Neuron (in vitro differentiated cells): ENCODE data around the gene PCBP1.
A peak's percentile ranks its signal among the peaks of the same experiment; 100 is the strongest.
"Not testable (repeated sequence)": the region's sequence is repeated elsewhere in the genome, so short reads cannot be mapped to it uniquely, and the experiment has no call there.

Source experiments
- H2AFZ ChIP-seq: one replicate; pipeline ENCODE4 v1.6.1; 2013; ENCODE audit warnings: low read depth, mild to moderate bottlenecking, inconsistent platforms, low read length, moderate library complexity
- H3K27me3 ChIP-seq: one replicate; pipeline ENCODE4 v1.6.1; 2013; ENCODE audit warnings: low read length; ENCODE audit not compliant: insufficient read depth
- H3K36me3 ChIP-seq: one replicate; pipeline ENCODE4 v1.6.1; 2013; ENCODE audit warnings: low read length; ENCODE audit not compliant: insufficient read depth
- H3K4me1 ChIP-seq: one replicate; pipeline ENCODE4 v1.6.1; 2013; ENCODE audit warnings: low read length; ENCODE audit not compliant: insufficient read depth
- H3K4me3 ChIP-seq: 2 replicates; pipeline ENCODE4 v1.5.1; 2013; ENCODE audit warnings: mild to moderate bottlenecking, low read length, moderate library complexity
- H3K9me3 ChIP-seq: one replicate; pipeline ENCODE4 v1.6.1; 2013; ENCODE audit warnings: low read length

Gene PCBP1

DNA sequence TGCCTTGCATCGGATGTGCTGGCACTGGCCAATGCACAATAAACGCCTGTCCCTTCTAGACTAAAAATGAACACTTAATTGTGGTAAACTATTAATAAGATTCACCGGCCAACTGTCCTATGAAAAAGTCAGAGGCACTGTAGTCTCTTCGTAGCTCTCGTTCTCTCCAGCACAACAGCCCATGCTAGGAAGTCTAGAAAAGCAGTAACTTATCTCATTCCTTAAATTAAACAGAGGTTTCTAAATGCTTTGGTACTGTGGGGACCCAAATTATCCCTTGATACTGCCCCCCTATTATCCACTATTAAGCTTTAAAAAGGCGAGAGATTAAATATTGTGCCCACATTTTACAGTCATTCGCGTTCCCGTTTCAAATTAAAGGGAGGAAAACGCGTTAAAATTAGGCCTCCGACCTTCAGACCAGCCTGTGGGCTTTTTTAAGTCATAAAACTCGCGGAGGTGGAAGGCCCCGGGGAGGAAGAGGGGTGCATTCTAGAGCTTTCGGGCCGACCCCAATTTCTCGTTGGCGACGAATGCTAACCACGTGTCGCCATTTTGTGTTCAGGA lies 1.5 kb upstream of the PCBP1 start:
- H3K4me1 ChIP-seq = peaks cover 36% of the 10 kb centered on the region
- no peaks in the 10 kb centered on the region for H3K9me3 ChIP-seq
- peak overlapping the region; percentile 55 for H2AFZ ChIP-seq
- H3K4me3 ChIP-seq = peak overlapping the region; percentile 99
- H3K27me3 ChIP-seq = no peaks in the 10 kb centered on the region
- peaks cover 44% of the 10 kb centered on the region for H3K36me3 ChIP-seq

DNA sequence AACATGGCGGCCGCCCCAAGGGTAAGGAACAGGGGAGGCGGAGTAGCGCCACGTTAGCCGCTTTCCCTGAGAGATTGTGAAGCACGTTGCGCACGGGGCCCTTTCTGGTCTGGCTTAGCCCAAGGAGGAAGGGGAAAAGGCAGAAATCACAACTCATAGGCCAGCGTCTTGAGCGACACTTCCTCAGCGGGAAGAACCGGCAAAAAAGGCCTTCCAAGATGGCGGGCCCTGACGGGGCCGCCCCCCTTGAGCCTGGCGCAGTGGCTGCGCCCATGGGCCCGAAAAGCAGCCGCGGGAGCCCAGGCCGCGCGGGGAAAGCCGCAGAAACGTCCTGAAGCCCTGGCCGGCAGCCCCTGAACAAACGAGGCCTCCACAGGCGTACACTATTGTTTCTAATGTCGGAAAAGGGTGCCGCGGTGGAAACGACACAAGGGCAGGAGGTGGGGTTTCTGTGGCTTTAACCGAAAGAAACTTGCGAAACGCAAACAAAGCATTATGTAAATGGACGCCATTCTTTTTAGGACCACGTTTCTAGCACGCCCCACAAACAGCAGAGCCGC lies 919 bp upstream of the PCBP1 start:
- Histone ChIP-seq H3K4me3 (peak overlapping the region; percentile 99), H2AFZ (peak overlapping the region; percentile 55), H3K9me3 (no peaks in the 10 kb centered on the region), H3K27me3 (no peaks in the 10 kb centered on the region), H3K36me3 (peaks cover 41% of the 10 kb centered on the region), H3K4me1 (peaks cover 36% of the 10 kb centered on the region)

DNA sequence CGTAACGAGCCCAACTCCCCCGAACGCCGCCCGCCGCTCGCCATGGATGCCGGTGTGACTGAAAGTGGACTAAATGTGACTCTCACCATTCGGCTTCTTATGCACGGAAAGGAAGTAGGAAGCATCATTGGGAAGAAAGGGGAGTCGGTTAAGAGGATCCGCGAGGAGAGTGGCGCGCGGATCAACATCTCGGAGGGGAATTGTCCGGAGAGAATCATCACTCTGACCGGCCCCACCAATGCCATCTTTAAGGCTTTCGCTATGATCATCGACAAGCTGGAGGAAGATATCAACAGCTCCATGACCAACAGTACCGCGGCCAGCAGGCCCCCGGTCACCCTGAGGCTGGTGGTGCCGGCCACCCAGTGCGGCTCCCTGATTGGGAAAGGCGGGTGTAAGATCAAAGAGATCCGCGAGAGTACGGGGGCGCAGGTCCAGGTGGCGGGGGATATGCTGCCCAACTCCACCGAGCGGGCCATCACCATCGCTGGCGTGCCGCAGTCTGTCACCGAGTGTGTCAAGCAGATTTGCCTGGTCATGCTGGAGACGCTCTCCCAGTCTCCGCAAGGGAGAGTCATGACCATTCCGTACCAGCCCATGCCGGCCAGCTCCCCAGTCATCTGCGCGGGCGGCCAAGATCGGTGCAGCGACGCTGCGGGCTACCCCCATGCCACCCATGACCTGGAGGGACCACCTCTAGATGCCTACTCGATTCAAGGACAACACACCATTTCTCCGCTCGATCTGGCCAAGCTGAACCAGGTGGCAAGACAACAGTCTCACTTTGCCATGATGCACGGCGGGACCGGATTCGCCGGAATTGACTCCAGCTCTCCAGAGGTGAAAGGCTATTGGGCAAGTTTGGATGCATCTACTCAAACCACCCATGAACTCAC lies 673 bp downstream of the PCBP1 start:
- Histone ChIP-seq H2AFZ (no peak overlapping the region), H3K36me3 (peaks cover 31% of the 10 kb centered on the region), H3K4me1 (peaks cover 36% of the 10 kb centered on the region), H3K9me3 (no peaks in the 10 kb centered on the region), H3K4me3 (peak overlapping the region; percentile 99), H3K27me3 (no peaks in the 10 kb centered on the region)

DNA sequence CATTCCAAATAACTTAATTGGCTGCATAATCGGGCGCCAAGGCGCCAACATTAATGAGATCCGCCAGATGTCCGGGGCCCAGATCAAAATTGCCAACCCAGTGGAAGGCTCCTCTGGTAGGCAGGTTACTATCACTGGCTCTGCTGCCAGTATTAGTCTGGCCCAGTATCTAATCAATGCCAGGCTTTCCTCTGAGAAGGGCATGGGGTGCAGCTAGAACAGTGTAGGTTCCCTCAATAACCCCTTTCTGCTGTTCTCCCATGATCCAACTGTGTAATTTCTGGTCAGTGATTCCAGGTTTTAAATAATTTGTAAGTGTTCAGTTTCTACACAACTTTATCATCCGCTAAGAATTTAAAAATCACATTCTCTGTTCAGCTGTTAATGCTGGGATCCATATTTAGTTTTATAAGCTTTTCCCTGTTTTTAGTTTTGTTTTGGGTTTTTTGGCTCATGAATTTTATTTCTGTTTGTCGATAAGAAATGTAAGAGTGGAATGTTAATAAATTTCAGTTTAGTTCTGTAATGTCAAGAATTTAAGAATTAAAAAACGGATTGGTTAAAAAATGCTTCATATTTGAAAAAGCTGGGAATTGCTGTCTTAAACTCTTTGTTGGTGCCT lies 1.4 kb downstream of the PCBP1 start:
- peaks cover 36% of the 10 kb centered on the region for H3K4me1 ChIP-seq

DNA sequence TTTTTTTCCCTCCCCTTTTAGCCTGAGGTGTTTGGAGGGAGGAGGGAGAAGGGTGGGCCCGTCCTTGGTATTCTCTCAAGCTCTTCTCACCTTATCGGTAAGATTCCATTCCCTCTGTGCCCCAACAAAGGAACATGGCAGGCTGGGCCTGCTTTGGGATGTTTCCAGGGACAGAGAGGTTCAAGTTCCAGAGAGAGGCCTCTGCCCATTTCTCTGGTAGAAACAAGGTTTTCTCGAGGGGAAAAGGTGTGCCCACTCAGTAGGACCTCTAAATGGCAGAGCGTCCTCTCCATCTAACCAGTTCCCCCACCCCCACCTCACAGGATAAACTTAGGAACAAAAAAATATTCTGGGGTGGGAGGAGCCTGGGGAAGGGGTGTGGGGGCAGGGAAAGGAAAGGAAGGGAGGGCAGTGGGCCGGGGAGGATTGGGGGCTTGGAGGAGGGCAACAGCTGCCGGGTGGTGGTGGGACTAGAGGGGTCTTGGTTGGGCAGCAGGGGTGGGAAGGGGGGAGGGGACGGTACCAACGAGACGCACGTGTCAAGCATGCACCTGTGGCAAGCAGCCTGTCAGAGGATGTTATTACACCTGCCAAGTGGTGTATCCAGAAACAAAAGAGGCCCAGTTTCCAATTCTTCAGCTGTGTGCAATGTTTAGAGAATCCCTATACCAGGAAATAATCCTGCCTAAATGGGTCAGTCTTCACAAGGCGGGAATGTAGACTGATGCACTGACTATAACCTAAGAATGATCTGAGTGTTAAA lies 2.1 kb downstream of the PCBP1 start:
- no peaks in the 10 kb centered on the region for H3K27me3 ChIP-seq
- peaks cover 33% of the 10 kb centered on the region for H3K4me1 ChIP-seq
- no peak overlapping the region for H2AFZ ChIP-seq
- peak overlapping the region; percentile 99 for H3K4me3 ChIP-seq
- no peaks in the 10 kb centered on the region for H3K9me3 ChIP-seq
- peaks cover 17% of the 10 kb centered on the region for H3K36me3 ChIP-seq

More for the DNA sequence above, 1.4 kb downstream of the PCBP1 start:
- Histone ChIP-seq H3K4me3 (peak overlapping the region; percentile 99), H3K36me3 (peaks cover 24% of the 10 kb centered on the region), H2AFZ (no peak overlapping the region), H3K9me3 (no peaks in the 10 kb centered on the region), H3K27me3 (no peaks in the 10 kb centered on the region)

DNA sequence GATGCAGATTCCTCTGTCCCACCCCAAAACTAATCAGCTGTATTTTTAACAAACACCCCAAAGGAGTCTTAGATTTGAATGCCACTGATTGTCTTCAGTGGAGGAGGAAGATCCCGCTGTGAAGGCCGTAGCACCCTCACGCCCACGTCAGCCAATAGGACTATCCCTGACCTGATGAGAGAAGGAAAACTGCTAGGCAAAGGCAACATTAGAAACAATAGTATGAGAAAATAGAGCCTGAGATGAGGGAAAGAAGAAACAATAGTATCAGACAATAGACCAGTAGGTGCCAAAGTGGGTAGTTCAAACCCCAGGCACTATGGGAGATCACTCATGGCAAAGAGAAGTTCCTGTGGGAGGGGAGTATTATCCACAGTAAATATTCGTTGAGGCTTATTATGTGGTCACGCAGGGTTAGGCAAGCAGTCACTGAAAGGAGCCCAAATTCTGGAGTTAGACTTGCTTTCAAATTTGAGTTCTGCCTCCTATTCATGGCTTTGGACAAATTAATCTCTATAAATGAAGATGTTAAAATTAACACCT lies 2.8 kb downstream of the PCBP1 start:
- Histone ChIP-seq H3K4me1 (peaks cover 26% of the 10 kb centered on the region), H3K9me3 (no peaks in the 10 kb centered on the region), H3K4me3 (peak overlapping the region; percentile 99), H2AFZ (no peak overlapping the region), H3K27me3 (no peaks in the 10 kb centered on the region), H3K36me3 (peaks cover 17% of the 10 kb centered on the region)

DNA sequence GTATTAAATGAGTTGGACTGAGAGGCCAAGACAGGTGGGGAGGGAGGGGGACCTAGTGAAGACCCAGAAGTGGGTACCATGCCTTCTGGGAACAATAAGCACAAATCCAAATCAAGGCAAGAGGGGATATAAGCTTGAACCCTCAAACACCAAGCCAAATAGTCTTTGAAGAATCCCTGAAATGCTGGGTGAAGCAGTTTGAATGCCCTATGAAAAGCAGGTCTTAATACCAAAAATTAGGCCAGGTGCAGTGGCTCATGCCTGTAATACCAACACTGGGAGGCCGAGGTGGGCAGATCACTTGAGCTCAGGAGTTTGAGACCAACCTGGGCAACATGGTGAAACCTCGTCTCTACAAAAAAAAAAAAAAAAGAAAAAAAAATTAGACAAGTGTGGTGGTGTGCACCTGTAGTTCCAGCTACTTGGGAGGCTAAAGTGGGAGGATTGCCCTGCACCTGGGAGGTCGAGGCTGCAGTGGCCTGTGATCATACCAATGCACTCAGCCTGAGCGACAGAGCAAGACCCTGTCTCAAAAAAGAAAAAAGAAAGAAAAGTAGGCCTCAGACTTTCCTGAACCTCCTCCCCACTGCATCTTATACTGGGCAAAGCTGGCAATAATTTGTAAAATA lies 3.5 kb downstream of the PCBP1 start:
- Histone ChIP-seq H2AFZ (no peak overlapping the region), H3K27me3 (no peaks in the 10 kb centered on the region), H3K4me1 (peaks cover 19% of the 10 kb centered on the region), H3K4me3 (no peak overlapping the region), H3K36me3 (peaks cover 17% of the 10 kb centered on the region), H3K9me3 (no peaks in the 10 kb centered on the region)

DNA sequence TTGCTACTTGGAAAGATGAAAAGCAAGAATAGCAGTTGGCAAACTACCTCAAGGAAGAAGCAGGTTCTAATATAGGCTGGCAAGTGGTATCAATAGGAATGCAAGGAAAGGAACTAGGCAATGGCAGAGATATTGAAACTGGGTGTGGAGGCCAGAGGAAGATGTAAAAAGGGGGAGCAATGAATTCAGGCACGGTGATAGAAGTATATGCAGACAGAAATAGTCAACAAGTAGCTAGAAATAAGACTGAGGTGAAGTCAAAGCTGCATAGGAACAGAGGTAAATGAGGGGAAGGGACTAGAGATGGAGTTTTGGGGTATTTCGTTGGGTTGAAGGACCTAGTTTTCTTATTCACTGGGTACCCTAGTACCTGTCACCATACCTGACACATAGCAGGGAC lies 4.1 kb downstream of the PCBP1 start:
- H3K4me1 ChIP-seq = peaks cover 17% of the 10 kb centered on the region
- H3K36me3 ChIP-seq = peaks cover 17% of the 10 kb centered on the region
- H3K9me3 ChIP-seq = no peaks in the 10 kb centered on the region
- no peak overlapping the region for H2AFZ ChIP-seq
- no peaks in the 10 kb centered on the region for H3K27me3 ChIP-seq
- no peak overlapping the region for H3K4me3 ChIP-seq

DNA sequence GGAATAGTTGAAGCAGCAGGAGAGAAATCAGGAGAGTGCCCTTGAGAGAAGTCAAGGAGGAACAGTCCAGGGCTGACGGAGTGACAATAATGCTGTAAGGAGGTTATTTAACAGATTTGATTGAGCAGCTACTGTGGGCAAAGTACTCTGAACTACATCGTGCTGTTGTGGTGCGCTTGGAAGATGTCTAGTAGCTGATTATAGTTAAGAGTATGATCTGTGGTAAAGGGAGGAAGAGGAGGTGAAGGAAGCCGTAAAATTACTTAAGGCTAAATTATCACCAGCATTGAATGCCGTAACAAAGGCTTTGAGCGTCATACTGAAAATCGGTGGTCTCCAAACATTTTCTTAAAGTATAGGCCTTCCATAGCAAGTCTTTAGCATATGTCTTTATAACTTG lies 4.5 kb downstream of the PCBP1 start:
- H3K4me1 ChIP-seq = peaks cover 17% of the 10 kb centered on the region
- H3K4me3 ChIP-seq = no peak overlapping the region
- H2AFZ ChIP-seq = no peak overlapping the region
- H3K9me3 ChIP-seq = no peaks in the 10 kb centered on the region
- H3K27me3 ChIP-seq = no peaks in the 10 kb centered on the region
- H3K36me3 ChIP-seq = peaks cover 17% of the 10 kb centered on the region

DNA sequence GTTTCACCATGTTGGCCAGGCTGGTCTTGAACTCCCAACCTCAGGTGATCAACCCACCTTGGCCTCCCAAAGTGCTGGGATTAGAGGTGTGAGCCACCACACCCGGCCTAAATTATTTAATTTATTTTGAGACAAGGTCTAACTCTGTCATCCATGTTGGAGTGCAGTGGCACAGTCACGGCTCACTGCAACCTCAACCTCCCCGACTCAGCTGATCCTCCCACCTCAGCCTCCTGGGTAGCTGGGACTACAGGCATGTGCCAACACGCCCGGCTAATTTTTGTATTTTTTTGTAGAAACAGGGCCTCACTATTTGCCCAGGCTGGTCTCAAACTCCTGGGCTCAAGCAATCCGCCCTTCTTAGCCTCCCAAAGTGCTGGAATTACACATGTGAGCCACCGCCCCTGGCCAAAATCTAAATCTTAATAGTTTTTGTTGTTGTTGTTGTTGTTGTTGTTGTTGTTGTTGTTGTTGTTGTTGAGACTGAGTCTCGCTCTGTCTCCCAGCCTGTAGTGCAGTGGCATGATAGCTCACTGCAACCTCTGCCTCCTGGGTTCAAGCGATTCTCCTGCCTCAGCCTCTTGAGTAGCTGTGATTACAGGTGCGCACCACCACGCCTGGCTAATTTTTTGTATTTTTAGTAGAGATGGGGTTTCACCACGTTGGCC lies 5.4 kb downstream of the PCBP1 start:
- peaks cover 17% of the 10 kb centered on the region for H3K36me3 ChIP-seq
- not testable (repeated sequence) for H3K27me3 ChIP-seq, H3K9me3 ChIP-seq, H2AFZ ChIP-seq, H3K4me3 ChIP-seq
- H3K4me1 ChIP-seq = peaks cover 17% of the 10 kb centered on the region

DNA sequence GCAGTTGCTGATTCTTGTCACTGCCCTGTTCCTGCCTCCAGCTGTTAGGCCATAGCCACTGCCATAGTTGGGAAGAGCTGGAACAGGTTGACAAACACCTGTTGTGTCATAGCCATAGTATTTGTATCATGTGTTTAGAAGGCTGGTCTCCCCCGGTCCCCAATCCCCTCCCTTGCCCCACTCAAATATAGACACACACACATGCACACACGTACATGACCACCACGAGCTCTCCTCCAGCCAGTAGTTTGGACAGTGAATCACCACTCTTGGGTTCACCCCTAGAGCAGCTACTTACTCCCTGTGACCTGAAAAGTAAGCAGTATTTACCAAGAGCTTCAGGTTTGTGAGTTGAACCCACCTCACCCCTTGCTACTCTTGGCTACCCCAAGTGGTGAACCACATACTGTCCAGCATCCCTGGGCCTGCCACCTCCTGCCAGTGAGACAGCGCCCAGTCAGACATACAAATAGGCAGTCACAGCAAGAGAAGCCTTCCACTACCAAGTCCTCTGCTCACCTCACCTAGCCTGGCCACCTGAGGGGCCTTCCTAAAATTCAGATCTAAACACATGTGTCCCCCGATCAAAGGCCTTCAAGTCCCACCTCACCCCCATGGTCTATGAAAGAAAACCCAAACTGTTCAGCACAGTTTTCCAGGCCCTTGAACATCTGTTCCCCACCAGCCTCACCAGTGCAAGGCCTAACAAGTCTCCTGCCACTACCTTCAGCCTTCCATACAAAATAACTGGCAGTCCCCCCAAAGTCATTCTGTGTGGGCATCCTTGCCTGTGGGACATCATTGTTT lies 7.1 kb downstream of the PCBP1 start:
- H2AFZ ChIP-seq = no peak overlapping the region
- peaks cover 7% of the 10 kb centered on the region for H3K4me1 ChIP-seq
- peaks cover 5% of the 10 kb centered on the region for H3K36me3 ChIP-seq
- no peaks in the 10 kb centered on the region for H3K9me3 ChIP-seq
- H3K27me3 ChIP-seq = no peaks in the 10 kb centered on the region
- H3K4me3 ChIP-seq = no peak overlapping the region
